Esophagus squamous epithelium (tissue), 4 donors: Measurements from ENCODE around the gene AK9.

Experiments
- CTCF ChIP-seq, 6 experiments: fragments of 450-650 bp in 4 of 6; fragments of 200-600 bp in 2 of 6; sonication (generic) in 2 of 6; IDR thresholded peaks; one replicate each; pipeline ENCODE4 v1.5.1; 2016 to 2019; ENCODE audit warnings: antibody characterized with exemption in 6 of 6, mild to moderate bottlenecking in 4 of 6, moderate library complexity in 4 of 6
- POLR2A ChIP-seq, 4 donors: fragments of 450-650 bp; IDR thresholded peaks; one replicate each; pipeline ENCODE4 v1.6.1; 2017; ENCODE audit warnings: antibody characterized with exemption in 4 of 4, mild to moderate bottlenecking in 4 of 4, moderate library complexity in 3 of 4

GRCh38 chr6:109693111-109693510, 2.1 kb upstream of the AK9 start:
- no peak for TF ChIP-seq CTCF (IDR thresholded peaks at IDR 0.05)
- no peak for TF ChIP-seq POLR2A (IDR thresholded peaks at IDR 0.05)
